ENCODE data around the gene MFN1. TPM values are rescaled to one million over a fixed set of nuclear protein-coding genes. Genes with fewer than 3 reads are reported as not detected.

MFN1 gene
- total RNA-seq, 1 donor from 2014 or later, result 17.9 TPM

- DNase-seq (ENCODE audit: low spot score) (no peak), ATAC-seq (no peak)
Observed at GRCh38 chr3:179428876-179429548, 81.5 kb downstream of the MFN1 start.

DNA sequence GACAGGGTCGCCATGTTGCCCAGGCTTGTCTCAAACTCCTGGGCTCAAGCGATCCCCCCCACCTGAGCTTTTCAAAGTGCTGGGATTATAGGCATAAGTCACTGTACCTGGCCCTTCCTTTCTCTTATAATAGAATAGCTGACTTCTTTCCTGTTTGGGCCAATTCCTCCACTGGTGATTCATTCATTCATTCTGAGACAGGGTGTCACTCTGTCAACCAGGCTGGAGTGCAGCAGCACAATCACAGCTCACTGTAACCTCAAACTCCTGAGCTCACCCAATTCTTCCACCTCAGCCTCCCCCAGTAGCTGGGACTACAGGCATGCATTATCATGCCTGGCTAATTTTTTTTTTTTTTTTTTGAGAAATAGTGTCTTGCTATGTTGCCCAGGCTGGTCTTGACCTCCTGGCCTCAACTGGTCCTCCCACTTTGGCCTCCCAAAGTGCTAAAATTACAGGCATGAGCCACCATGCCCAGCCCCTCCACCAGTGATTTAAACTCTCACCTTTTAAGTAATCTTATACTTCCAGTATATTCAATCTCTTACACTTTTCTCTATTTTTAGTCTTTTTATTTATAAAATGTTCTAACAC is 82.9 kb downstream of the MFN1 start:
- ATAC-seq (no peak), DNase-seq (ENCODE audit: low spot score) (no peak)

DNA sequence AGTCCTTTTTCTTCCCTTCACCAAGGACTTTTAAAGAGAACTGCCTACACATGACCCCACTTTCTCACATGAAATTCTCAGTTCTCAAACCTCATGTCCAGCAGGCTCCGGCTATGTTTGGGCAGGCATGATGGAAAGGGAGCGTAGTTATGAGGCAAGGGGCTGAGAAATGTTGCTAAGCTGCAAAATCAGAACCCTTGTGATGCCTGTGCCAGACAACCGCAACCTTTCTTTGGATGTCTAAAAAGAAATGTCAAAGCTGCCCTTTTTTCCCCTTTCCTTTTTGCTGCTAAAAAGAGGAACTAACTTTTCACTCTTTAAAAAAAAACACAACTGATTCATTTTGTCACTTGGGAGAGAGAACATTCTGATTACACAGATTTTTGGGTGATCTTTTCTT is 84.5 kb downstream of the MFN1 start:
- ATAC-seq (no peak), DNase-seq (ENCODE audit: low spot score) (no peak)

DNA sequence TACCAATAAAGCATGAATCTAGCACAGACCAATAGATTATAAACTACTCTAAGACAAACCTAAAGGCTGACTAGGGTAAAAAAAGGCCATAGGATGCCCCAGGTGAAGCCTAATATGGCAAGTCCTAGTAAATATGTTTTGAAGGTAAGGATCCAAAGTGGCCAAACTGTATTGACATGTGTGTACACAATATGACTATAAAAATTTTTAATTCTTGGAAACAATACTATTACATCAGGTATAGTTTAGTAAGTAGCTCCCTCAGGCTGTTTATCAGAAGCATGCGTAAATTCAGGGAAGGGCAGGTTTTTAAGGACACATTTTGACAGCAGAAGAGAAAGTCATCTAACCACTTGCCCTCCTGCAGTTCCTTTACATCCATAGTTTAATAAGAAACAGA is 84.9 kb downstream of the MFN1 start:
- no peak for ATAC-seq
- no peak for DNase-seq (ENCODE audit: low spot score)

- ATAC-seq (no peak), DNase-seq (ENCODE audit: low spot score) (no peak)
Observed at GRCh38 chr3:179436517-179436916, 89.0 kb downstream of the MFN1 start.

DNA sequence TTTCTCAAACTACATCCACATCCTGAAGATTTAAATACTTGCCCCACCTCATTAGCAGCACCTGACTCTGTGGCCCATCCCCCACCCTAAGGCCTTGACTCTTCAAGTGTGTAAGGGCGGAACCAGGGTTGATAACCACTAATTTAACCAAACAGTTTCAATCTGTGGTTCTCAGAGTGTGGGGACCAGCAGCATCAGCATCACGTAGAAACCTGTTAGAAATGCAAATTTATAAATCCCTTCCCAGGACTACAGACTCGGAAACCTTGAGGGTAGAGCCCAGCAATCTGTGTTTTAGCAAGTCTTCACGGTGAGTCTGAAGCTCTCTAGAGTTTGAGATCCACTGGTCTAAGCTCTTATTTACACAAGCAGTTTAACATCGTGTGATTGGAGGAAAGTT is 91.3 kb downstream of the MFN1 start:
- ATAC-seq (no peak), DNase-seq (ENCODE audit: low spot score) (no peak)

Other genes starting within 250 kb of the MFN1 start
- 9.0 TPM for gene PIK3CA, start 199.4 kb upstream of the MFN1 start, total RNA-seq
- gene KCNMB3, start 96.6 kb upstream of the MFN1 start, total RNA-seq, result 1.7 TPM
- 9.7 TPM for gene ZNF639, start 24.7 kb upstream of the MFN1 start, total RNA-seq
- 3.3 TPM for gene GNB4, start 103.8 kb downstream of the MFN1 start, total RNA-seq
- gene ACTL6A, start 215.2 kb downstream of the MFN1 start, total RNA-seq, result 11.8 TPM

Data from left lobe of liver (tissue), 2 donors.